Progenitor cell of endocrine pancreas (in vitro differentiated cells): Measurements from ENCODE around the gene ACY1. TPM values are rescaled to one million over a fixed set of nuclear protein-coding genes. Genes with fewer than 3 reads are reported as not detected.

ENCODE experiments used
- DNase-seq: peaks from one replicate; pipeline ENCODE4 v3.0.0; 2021; ENCODE audit warnings: low spot score; ENCODE audit not compliant: unreplicated experiment
- H3K27ac Mint-ChIP-seq: 2 replicates; pipeline ENCODE4 v1.8.0; 2021; ENCODE audit warnings: mild to moderate bottlenecking, moderate library complexity, mixed read lengths
- H3K27me3 Mint-ChIP-seq: 2 replicates; pipeline ENCODE4 v1.8.0; 2021; ENCODE audit warnings: mixed read lengths
- H3K36me3 Mint-ChIP-seq: 2 replicates; pipeline ENCODE4 v1.8.0; 2022; ENCODE audit warnings: mixed read lengths; ENCODE audit not compliant: insufficient read depth
- H3K4me1 Mint-ChIP-seq: 2 replicates; pipeline ENCODE4 v1.8.0; 2021; ENCODE audit warnings: low read depth, mixed read lengths
- H3K4me3 Mint-ChIP-seq: 2 replicates; pipeline ENCODE4 v1.8.0; 2021; ENCODE audit warnings: low read depth, mild to moderate bottlenecking, moderate library complexity, mixed read lengths
- H3K9me3 Mint-ChIP-seq: 2 replicates; pipeline ENCODE4 v1.8.0; 2021; ENCODE audit warnings: low read depth, mixed read lengths
- CTCF ChIP-seq: fragments of 200-600 bp; sonication (generic); IDR thresholded peaks from one replicate; pipeline ENCODE4 v1.5.0; 2021; ENCODE audit warnings: antibody characterized with exemption, mild to moderate bottlenecking; ENCODE audit not compliant: unreplicated experiment
- total RNA-seq: library from RNA; stranded (reverse); gene quantifications from 2 replicates; pipeline ENCODE4 v1.2.1, GENCODE V29; 2021

ACY1 gene
- total RNA-seq, 1 donor from 2014 or later: 38.0 TPM

DNA sequence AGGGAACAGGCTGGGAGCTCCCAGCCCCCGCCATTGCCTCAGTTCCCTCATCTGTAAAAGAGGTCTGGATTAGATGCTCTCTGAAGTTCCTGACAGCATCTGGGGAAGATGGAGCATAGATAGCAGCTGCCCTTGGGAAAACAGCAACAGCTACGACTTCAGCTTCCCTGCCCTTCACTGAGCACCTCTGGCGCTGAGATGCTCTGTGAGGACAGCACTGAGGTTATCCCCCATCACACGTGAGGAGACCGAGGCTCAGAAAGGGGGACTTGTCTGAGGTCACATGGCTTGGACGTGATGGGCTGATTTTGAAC lies 23.4 kb downstream of the ACY1 start:
- Mint-ChIP-seq H3K27me3 (peaks cover 22% of the 10 kb centered on the region), H3K36me3 (no peaks in the 10 kb centered on the region), H3K9me3 (no peaks in the 10 kb centered on the region), H3K4me3 (no peak overlapping the region), H3K4me1 (peaks cover 3% of the 10 kb centered on the region), H3K27ac (no peak overlapping the region)
- TF ChIP-seq CTCF: no peak
- no peak for DNase-seq

- no peak overlapping the region for H3K4me3 Mint-ChIP-seq
- H3K4me1 Mint-ChIP-seq: peaks cover 3% of the 10 kb centered on the region
- TF ChIP-seq CTCF: no peak
- no peak for DNase-seq
- H3K36me3 Mint-ChIP-seq: no peaks in the 10 kb centered on the region
- no peak overlapping the region for H3K27ac Mint-ChIP-seq
- H3K27me3 Mint-ChIP-seq: peaks cover 18% of the 10 kb centered on the region
- H3K9me3 Mint-ChIP-seq: no peaks in the 10 kb centered on the region
Observed at GRCh38 chr3:52007291-52007690, 24.0 kb downstream of the ACY1 start.

GRCh38 chr3:52010431-52010830 lies 27.1 kb downstream of the ACY1 start:
- Mint-ChIP-seq H3K9me3 (no peaks in the 10 kb centered on the region), H3K36me3 (no peaks in the 10 kb centered on the region), H3K4me3 (no peak overlapping the region), H3K27ac (no peak overlapping the region), H3K27me3 (peaks cover 3% of the 10 kb centered on the region), H3K4me1 (peaks cover 3% of the 10 kb centered on the region)
- TF ChIP-seq CTCF: no peak
- no peak for DNase-seq

GRCh38 chr3:52012699-52013098 lies 29.4 kb downstream of the ACY1 start:
- H3K9me3 Mint-ChIP-seq: no peaks in the 10 kb centered on the region
- H3K4me3 Mint-ChIP-seq: no peak overlapping the region
- H3K27ac Mint-ChIP-seq: no peak overlapping the region
- H3K27me3 Mint-ChIP-seq: peaks cover 3% of the 10 kb centered on the region
- no peak for DNase-seq
- TF ChIP-seq CTCF: no peak
- H3K36me3 Mint-ChIP-seq: no peaks in the 10 kb centered on the region
- H3K4me1 Mint-ChIP-seq: no peaks in the 10 kb centered on the region

GRCh38 chr3:52013802-52014598 lies 30.7 kb downstream of the ACY1 start:
- Mint-ChIP-seq H3K36me3 (no peaks in the 10 kb centered on the region), H3K27me3 (peaks cover 3% of the 10 kb centered on the region), H3K27ac (no peak overlapping the region), H3K9me3 (no peaks in the 10 kb centered on the region), H3K4me3 (no peak overlapping the region), H3K4me1 (no peaks in the 10 kb centered on the region)
- no peak for DNase-seq
- no peak for TF ChIP-seq CTCF
